SK-N-SH treated with all-trans-retinoic acid at 6 μM for 48 hours (cell line): ENCODE data around the gene SRGAP2C.
"Not testable (repeated sequence)": the region's sequence is repeated elsewhere in the genome, so short reads cannot be mapped to it uniquely, and the experiment has no call there.

Source experiments
- ESRRG ChIP-seq: fragments of 250-450 bp; sonication (Bioruptor Pico); IDR thresholded peaks from 2 replicates; pipeline ENCODE4 v1.6.1; 2021; ENCODE audit warnings: mild to moderate bottlenecking
- ZNF70 ChIP-seq: fragments of 450-650 bp; formaldehyde crosslinking; IDR thresholded peaks from 2 replicates; pipeline ENCODE4 v1.5.0; 2020; ENCODE audit warnings: mild to moderate bottlenecking, moderate library complexity

DNA sequence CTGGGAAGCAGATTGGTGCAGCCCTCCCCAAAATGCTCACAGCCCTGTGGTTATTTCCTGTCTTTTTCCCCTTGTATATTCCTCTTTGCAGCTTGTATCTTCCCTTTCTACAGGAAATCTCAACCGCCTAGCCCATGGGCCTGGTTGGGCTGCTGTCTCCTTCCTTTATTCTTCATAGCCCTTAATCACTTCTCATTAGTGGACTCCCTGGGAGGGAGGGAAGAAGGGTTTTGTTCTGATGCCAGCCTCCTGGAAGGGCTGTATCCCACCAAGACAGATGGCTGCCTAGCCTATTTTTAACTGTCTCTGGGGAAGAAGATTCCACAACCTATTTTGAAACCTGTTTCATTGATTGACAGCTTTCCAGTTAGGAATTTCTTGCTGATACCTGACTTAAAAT is 31.9 kb downstream of the SRGAP2C start:
- not testable (repeated sequence) for TF ChIP-seq ZNF70 (CRISPR knock-in tag); ESRRG
